HepG2 (cell line): ENCODE results near the gene ENO1. TPM values are rescaled to one million over a fixed set of nuclear protein-coding genes. Genes with fewer than 3 reads are reported as not detected.

ENCODE experiments used
- ARID4A ChIP-seq: sonication (generic); formaldehyde crosslinking; IDR thresholded peaks from 2 replicates; pipeline ENCODE4 v1.5.0; 2020; ENCODE audit warnings: mild to moderate bottlenecking, missing genetic modification reagents, borderline replicate concordance
- HDAC6 ChIP-seq: fragments of 200-600 bp; sonication (generic); IDR thresholded peaks from 2 replicates; pipeline ENCODE4 v1.7.0; 2017; ENCODE audit warnings: mild to moderate bottlenecking, antibody characterized with exemption, low read length, low read depth
- ZBED4 ChIP-seq: sonication (generic); formaldehyde crosslinking; IDR thresholded peaks from 2 replicates; pipeline ENCODE4 v1.4.0; 2020; ENCODE audit warnings: missing genetic modification reagents, borderline replicate concordance
- ZBTB10 ChIP-seq: sonication (generic); formaldehyde crosslinking; IDR thresholded peaks from 2 replicates; pipeline ENCODE4 v1.4.0; 2020; ENCODE audit warnings: missing genetic modification reagents, borderline replicate concordance
- ZNF207 ChIP-seq: fragments of 450-650 bp; IDR thresholded peaks from 2 replicates; pipeline ENCODE4 v1.6.1; 2016; ENCODE audit warnings: antibody characterized with exemption, borderline replicate concordance
- ZNF280D ChIP-seq: sonication (generic); formaldehyde crosslinking; IDR thresholded peaks from 2 replicates; pipeline ENCODE4 v1.5.1; 2020; ENCODE audit warnings: mild to moderate bottlenecking, missing genetic modification reagents
- ZNF44 ChIP-seq: sonication (generic); formaldehyde crosslinking; IDR thresholded peaks from 2 replicates; pipeline ENCODE4 v1.5.1; 2020; ENCODE audit warnings: mild to moderate bottlenecking, missing genetic modification reagents
- ZNF674 ChIP-seq: sonication (generic); formaldehyde crosslinking; IDR thresholded peaks from 2 replicates; pipeline ENCODE4 v1.5.0; 2020; ENCODE audit warnings: low read depth, mild to moderate bottlenecking, missing genetic modification reagents
- ZNF7 ChIP-seq: IDR thresholded peaks from 2 replicates; pipeline ENCODE4 v1.6.1; 2016; ENCODE audit warnings: missing biosample characterization, missing genetic modification reagents
- ZNF770 ChIP-seq: sonication (generic); formaldehyde crosslinking; IDR thresholded peaks from 2 replicates; pipeline ENCODE4 v1.5.0; 2020; ENCODE audit warnings: mild to moderate bottlenecking, missing genetic modification reagents
- ZNF841 ChIP-seq: sonication (generic); formaldehyde crosslinking; IDR thresholded peaks from 2 replicates; pipeline ENCODE4 v1.8.1; 2023; ENCODE audit warnings: missing genetic modification reagents, borderline replicate concordance
- polyA plus RNA-seq, 8 experiments: library from polyadenylated mRNA; depleted of rRNA in 3 of 8; stranded (reverse) in 7 of 8; unstranded in 1 of 8; fragments of >200 nt; fragmentation: Illumina TruSeq in 4 of 8; extraction: Trizol in 4 of 8; gene quantifications; 2 replicates each; pipeline versions ENCODE4 v1.2.1 to v1.2.3, GENCODE V29; 2011 to 2016; ENCODE audit warnings: low read depth in 4 of 8, missing spikeins in 1 of 8, mixed read lengths in 1 of 8; ENCODE audit not compliant: insufficient read depth in 1 of 8
- total RNA-seq, 5 experiments: library from RNA; depleted of rRNA; stranded (reverse); fragments of >200 nt; fragmentation: Illumina TruSeq; extraction: Trizol; gene quantifications; 2 replicates each; pipeline ENCODE4 v1.2.3, GENCODE V29; 2016; ENCODE audit warnings: low read depth in 1 of 5

ENO1 gene
- total and polyA plus RNA-seq, 2 of the 13 experiments (the other 11 are each of a cell fraction or from before 2014, with no cell fraction given), result 1,559 to 3,103 TPM

- TF ChIP-seq ZBED4 (no peak), ZNF7 (CRISPR knock-in tag) (no peak), ZNF280D (CRISPR knock-in tag) (0 out of 2 replicates have a peak, but pooled peaks have one; percentile 50), ZNF674 (no peak), ZNF841 (no peak), ZNF44 (CRISPR knock-in tag) (no peak), ZNF207 (no peak), ARID4A (CRISPR knock-in tag) (0 out of 2 replicates have a peak, but pooled peaks have one; percentile 15), ZBTB10 (CRISPR knock-in tag) (no peak), ZNF770 (CRISPR knock-in tag) (no peak), HDAC6 (no peak)
Measured at GRCh38 chr1:8873506-8874229, 4.8 kb downstream of the ENO1 start (continued).
